Mesenchymal stem cell (in vitro differentiated cells and primary cell): ENCODE measurements around the gene HDLBP.

Experiments
- DNase-seq: peaks from one replicate; pipeline ENCODE4 v3.0.0-alpha.2; 2013
- H2AFZ ChIP-seq: one replicate; pipeline ENCODE4 v1.6.1; 2013; ENCODE audit warnings: low read depth, mild to moderate bottlenecking, control low read depth, inconsistent platforms, low read length, moderate library complexity
- H2AK5ac ChIP-seq: 2 replicates; pipeline ENCODE4 v1.6.1; 2013; ENCODE audit warnings: low read length, moderate library complexity, mild to moderate bottlenecking, inconsistent platforms; ENCODE audit not compliant: severe bottlenecking
- H2BK120ac ChIP-seq: one replicate; pipeline ENCODE4 v1.6.1; 2013; ENCODE audit warnings: low read depth, mild to moderate bottlenecking, inconsistent platforms, low read length, moderate library complexity
- H2BK12ac ChIP-seq, 2 experiments: one replicate each; pipeline ENCODE4 v1.6.1; 2013; ENCODE audit warnings: inconsistent platforms in 2 of 2, low read length in 2 of 2, mild to moderate bottlenecking in 2 of 2, moderate library complexity in 2 of 2, control low read depth in 1 of 2
- H2BK15ac ChIP-seq: one replicate; pipeline ENCODE4 v1.6.1; 2013; ENCODE audit warnings: mild to moderate bottlenecking, low read depth, inconsistent platforms; ENCODE audit not compliant: poor library complexity, severe bottlenecking
- H2BK5ac ChIP-seq: 2 replicates; pipeline ENCODE4 v1.6.1; 2013; ENCODE audit warnings: low read depth, mild to moderate bottlenecking, low read length, control low read depth, inconsistent platforms; ENCODE audit not compliant: poor library complexity, severe bottlenecking
- H3K14ac ChIP-seq, 2 experiments: one replicate each; pipeline ENCODE4 v1.6.1; 2013; ENCODE audit warnings: inconsistent platforms in 2 of 2, low read length in 2 of 2, control low read depth in 1 of 2, mild to moderate bottlenecking in 1 of 2, moderate library complexity in 1 of 2
- H3K18ac ChIP-seq, 2 experiments: one replicate each; pipeline ENCODE4 v1.6.1; 2013; ENCODE audit warnings: inconsistent platforms in 2 of 2, low read length in 2 of 2, control low read depth in 1 of 2, low read depth in 1 of 2, mild to moderate bottlenecking in 1 of 2
- H3K23ac ChIP-seq, 2 experiments: one replicate each; pipeline ENCODE4 v1.6.1; 2013; ENCODE audit warnings: inconsistent platforms in 2 of 2, low read length in 2 of 2, mild to moderate bottlenecking in 2 of 2, moderate library complexity in 2 of 2, control low read depth in 1 of 2
- H3K27ac ChIP-seq: 2 replicates; pipeline ENCODE4 v1.5.1; 2013; ENCODE audit warnings: mild to moderate bottlenecking, moderate library complexity, low read length, control low read depth, inconsistent platforms; ENCODE audit not compliant: poor library complexity, severe bottlenecking
- H3K27me3 ChIP-seq, 2 experiments: 2 replicates each; pipeline versions ENCODE4 v1.6.1 to v1.7.0; 2013; ENCODE audit warnings: low read length in 2 of 2, mild to moderate bottlenecking in 2 of 2, moderate library complexity in 2 of 2, control low read depth in 1 of 2, inconsistent platforms in 1 of 2; ENCODE audit not compliant: control insufficient read depth in 1 of 2, insufficient read depth in 1 of 2
- H3K36me3 ChIP-seq, 2 experiments: 2 replicates each; pipeline versions ENCODE4 v1.6.1 to v1.7.0; 2013; ENCODE audit warnings: low read length in 2 of 2, control low read depth in 1 of 2, inconsistent platforms in 1 of 2, low read depth in 1 of 2, mild to moderate bottlenecking in 1 of 2; ENCODE audit not compliant: insufficient read depth in 2 of 2, control insufficient read depth in 1 of 2
- H3K4ac ChIP-seq, 2 experiments: one replicate each; pipeline ENCODE4 v1.6.1; 2013; ENCODE audit warnings: inconsistent platforms in 2 of 2, low read length in 2 of 2, mild to moderate bottlenecking in 2 of 2, moderate library complexity in 2 of 2, control low read depth in 1 of 2, low read depth in 1 of 2
- H3K4me1 ChIP-seq: 2 replicates; pipeline ENCODE4 v1.6.1; 2013; ENCODE audit warnings: low read depth, low read length, control low read depth; ENCODE audit not compliant: control insufficient read depth, insufficient read depth
- H3K4me2 ChIP-seq: 2 replicates; pipeline ENCODE4 v1.6.1; 2013; ENCODE audit warnings: low read length, mild to moderate bottlenecking, inconsistent platforms; ENCODE audit not compliant: poor library complexity, severe bottlenecking
- H3K4me3 ChIP-seq, 2 experiments: 2 replicates each; pipeline versions ENCODE4 v1.5.1 to v1.7.0; 2013; ENCODE audit warnings: low read length in 2 of 2, mild to moderate bottlenecking in 2 of 2, control low read depth in 1 of 2, low read depth in 1 of 2; ENCODE audit not compliant: insufficient read depth in 1 of 2
- H3K79me1 ChIP-seq: replicated peaks from 2 replicates; pipeline ENCODE4 v1.6.1; 2013; ENCODE audit warnings: mild to moderate bottlenecking, control low read depth, low read length, inconsistent platforms; ENCODE audit not compliant: poor library complexity, severe bottlenecking
- H3K9ac ChIP-seq: 2 replicates; pipeline ENCODE4 v1.7.0; 2013; ENCODE audit warnings: mild to moderate bottlenecking, low read length, moderate library complexity
- H3K9me3 ChIP-seq: 2 replicates; pipeline ENCODE4 v1.7.0; 2013; ENCODE audit warnings: mild to moderate bottlenecking, low read length; ENCODE audit not compliant: control insufficient read depth
- H4K8ac ChIP-seq: one replicate; pipeline ENCODE4 v1.6.1; 2013; ENCODE audit warnings: inconsistent platforms, mild to moderate bottlenecking, low read length, moderate library complexity
- H4K91ac ChIP-seq: one replicate; pipeline ENCODE4 v1.6.1; 2013; ENCODE audit warnings: mild to moderate bottlenecking, low read length, inconsistent platforms
- WGBS: methylation state at CpG from one replicate; pipeline ENCODE4 v1.1.7; 2013; ENCODE audit warnings: mixed read lengths; 5-methylcytosine and 5-hydroxymethylcytosine counted together

The HDLBP gene

GRCh38 chr2:241189856-241190201, 125.6 kb downstream of the HDLBP start:
- WGBS: 88% methylated on average over 15 of the region's 15 CpGs
- no peak overlapping the region for H3K23ac ChIP-seq
- H3K9me3 ChIP-seq: no peaks in the 10 kb centered on the region
- H3K79me1 ChIP-seq: no peaks in the 10 kb centered on the region
- no peak overlapping the region for H3K27ac ChIP-seq
- no peak overlapping the region for H3K4ac ChIP-seq
- no peak overlapping the region for H3K4me3 ChIP-seq
- H4K91ac ChIP-seq: no peak overlapping the region
- H2BK15ac ChIP-seq: no peak overlapping the region
- H3K36me3 ChIP-seq: no peaks in the 10 kb centered on the region
- H3K18ac ChIP-seq: no peak overlapping the region
- H2AFZ ChIP-seq: no peak overlapping the region
- H3K14ac ChIP-seq: no peak overlapping the region
- peaks cover 3% of the 10 kb centered on the region for H3K4me1 ChIP-seq
- no peak overlapping the region for H2BK5ac ChIP-seq
- H2BK12ac ChIP-seq: no peak overlapping the region
- H3K4me2 ChIP-seq: no peak overlapping the region
- H3K27me3 ChIP-seq: peaks cover 7 to 32% of the 10 kb centered on the region in 2 experiments
- no peak overlapping the region for H2AK5ac ChIP-seq
- H2BK120ac ChIP-seq: no peak overlapping the region
- H3K9ac ChIP-seq: no peak overlapping the region
- H4K8ac ChIP-seq: no peak overlapping the region
- no peak for DNase-seq

GRCh38 chr2:241189093-241189855, 126.2 kb downstream of the HDLBP start:
- peaks cover 3% of the 10 kb centered on the region for H3K4me1 ChIP-seq
- H3K14ac ChIP-seq: no peak overlapping the region
- no peak overlapping the region for H3K27ac ChIP-seq
- no peak for DNase-seq
- H2BK15ac ChIP-seq: no peak overlapping the region
- no peaks in the 10 kb centered on the region for H3K36me3 ChIP-seq
- H3K23ac ChIP-seq: no peak overlapping the region
- H3K4me3 ChIP-seq: no peak overlapping the region
- H2AK5ac ChIP-seq: no peak overlapping the region
- no peak overlapping the region for H2BK5ac ChIP-seq
- no peaks in the 10 kb centered on the region for H3K79me1 ChIP-seq
- no peak overlapping the region for H2BK12ac ChIP-seq
- H2AFZ ChIP-seq: no peak overlapping the region
- H3K4ac ChIP-seq: no peak overlapping the region
- no peak overlapping the region for H4K91ac ChIP-seq
- no peak overlapping the region for H2BK120ac ChIP-seq
- no peak overlapping the region for H3K9ac ChIP-seq
- H3K9me3 ChIP-seq: no peaks in the 10 kb centered on the region
- H3K27me3 ChIP-seq: peaks cover 7 to 30% of the 10 kb centered on the region in 2 experiments
- H3K18ac ChIP-seq: no peak overlapping the region
- 94% methylated on average over 32 of the region's 32 CpGs for WGBS
- no peak overlapping the region for H4K8ac ChIP-seq
- H3K4me2 ChIP-seq: no peak overlapping the region

DNA sequence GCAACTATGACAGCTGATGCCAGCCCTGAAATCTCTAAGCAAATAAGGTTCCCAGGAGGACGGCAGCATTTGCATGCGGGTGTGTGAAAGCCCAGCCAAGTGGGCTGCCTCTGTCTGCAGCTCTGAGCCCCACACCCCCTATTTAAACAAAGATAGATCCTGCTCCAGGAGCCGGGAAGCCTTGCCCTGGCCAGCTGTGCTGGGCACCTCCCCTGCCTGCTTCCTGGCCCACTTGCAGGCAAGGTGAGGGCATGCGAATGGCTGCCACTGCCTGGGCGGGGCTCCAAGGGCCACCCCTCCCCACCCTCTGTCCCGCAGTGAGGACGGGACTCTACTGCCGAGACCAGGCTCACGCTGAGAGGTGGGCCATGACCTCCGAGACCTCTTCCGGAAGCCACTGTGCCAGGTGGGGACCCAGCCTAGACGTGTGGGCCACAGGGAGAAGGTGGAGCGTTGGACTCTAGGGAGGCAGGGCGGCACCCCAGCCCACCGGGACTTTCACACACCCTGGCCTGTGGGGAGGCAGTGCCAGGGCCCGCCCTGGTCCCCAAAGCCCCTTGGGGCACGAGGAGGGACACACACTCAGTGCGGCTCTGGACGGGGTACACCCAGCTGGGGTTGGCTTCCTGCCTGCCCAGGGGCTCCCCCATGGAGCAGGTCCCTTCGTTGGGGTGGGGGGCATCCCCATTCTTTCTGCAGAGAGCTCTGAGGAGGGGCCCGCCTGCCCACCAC, 126.9 kb downstream of the HDLBP start, which contains the start of gene ANO7:
Gene ANO7, plus strand, starts transcription at position 317 of the 732 bp plus-strand sequence. CDS start 1,387 bp downstream, outside the sequence.
- H3K4ac ChIP-seq: no peak within 1 kb of the TSS
- H2BK15ac ChIP-seq: no peak within 1 kb of the TSS
- no peaks in the 10 kb centered on the region for H3K9me3 ChIP-seq
- no peak within 1 kb of the TSS for H2BK120ac ChIP-seq
- H4K8ac ChIP-seq: no peak within 1 kb of the TSS
- H3K23ac ChIP-seq: no peak within 1 kb of the TSS
- no peak within 1 kb of the TSS for H3K9ac ChIP-seq
- peaks cover 0 to 3% of the 10 kb centered on the region in 2 experiments for H3K36me3 ChIP-seq
- peaks cover 3% of the 10 kb centered on the region for H3K4me1 ChIP-seq
- H3K27me3 ChIP-seq: peaks cover 7 to 30% of the 10 kb centered on the region in 2 experiments
- no peak within 1 kb of the TSS for H3K4me3 ChIP-seq
- H2AK5ac ChIP-seq: no peak within 1 kb of the TSS
- peak within 1 kb of the TSS in 1 of 2 experiments; percentile 20 for H3K14ac ChIP-seq
- no peak within 1 kb of the TSS for H2BK5ac ChIP-seq
- no peak for DNase-seq
- no peak within 1 kb of the TSS for H3K27ac ChIP-seq
- no peak within 1 kb of the TSS for H2AFZ ChIP-seq
- no peak within 1 kb of the TSS for H3K18ac ChIP-seq
- H2BK12ac ChIP-seq: no peak within 1 kb of the TSS
- H3K79me1 ChIP-seq: no peaks in the 10 kb centered on the region
- no peak within 1 kb of the TSS for H3K4me2 ChIP-seq
- H4K91ac ChIP-seq: peak within 1 kb of the TSS; percentile 41
- 74% methylated on average over 21 of the region's 21 CpGs for WGBS

DNA sequence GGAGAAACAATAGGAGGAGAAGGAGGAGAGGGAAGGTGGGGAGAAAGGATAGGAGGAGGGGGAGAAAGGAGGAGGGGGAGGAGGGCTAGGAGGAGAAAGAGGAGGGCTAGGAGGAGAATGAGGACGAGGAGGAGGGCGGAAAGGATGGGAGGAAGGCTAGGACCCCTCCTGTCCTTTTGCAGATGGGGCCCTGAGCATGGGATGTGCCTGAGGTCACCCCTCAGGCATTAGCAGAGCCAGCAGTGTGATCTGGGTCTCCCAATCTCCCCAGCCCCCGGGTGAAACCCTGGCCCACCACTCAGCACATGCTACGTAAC, 127.6 kb downstream of the HDLBP start:
- H3K36me3 ChIP-seq: peaks cover 2 to 10% of the 10 kb centered on the region in 2 experiments
- no peak overlapping the region for H3K18ac ChIP-seq
- H3K27me3 ChIP-seq: peaks cover 7 to 30% of the 10 kb centered on the region in 2 experiments
- no peaks in the 10 kb centered on the region for H3K79me1 ChIP-seq
- H3K9me3 ChIP-seq: no peaks in the 10 kb centered on the region
- H3K4me3 ChIP-seq: no peak overlapping the region
- H4K91ac ChIP-seq: no peak overlapping the region
- no peak overlapping the region for H3K9ac ChIP-seq
- H3K23ac ChIP-seq: no peak overlapping the region
- no peak overlapping the region for H4K8ac ChIP-seq
- H2BK15ac ChIP-seq: no peak overlapping the region
- no peak overlapping the region for H2AFZ ChIP-seq
- H3K14ac ChIP-seq: no peak overlapping the region
- no peak overlapping the region for H3K4me2 ChIP-seq
- DNase-seq: no peak
- H2BK120ac ChIP-seq: no peak overlapping the region
- H2BK5ac ChIP-seq: no peak overlapping the region
- no peak overlapping the region for H2AK5ac ChIP-seq
- 63% methylated on average over 4 of the region's 4 CpGs for WGBS
- no peak overlapping the region for H2BK12ac ChIP-seq
- peaks cover 3% of the 10 kb centered on the region for H3K4me1 ChIP-seq
- no peak overlapping the region for H3K27ac ChIP-seq
- H3K4ac ChIP-seq: no peak overlapping the region
